Activated CD8-positive, alpha-beta memory T cell treated with anti-CD3 and anti-CD28 coated beads, Interleukin-2, amount 50 U/mL, for 4 hours (primary cell): ENCODE results near the gene EDARADD.
"Not testable (repeated sequence)": the region's sequence is repeated elsewhere in the genome, so short reads cannot be mapped to it uniquely, and the experiment has no call there.

Experiments
- DNase-seq: peaks from one replicate; pipeline ENCODE4 v3.0.0-alpha.2; 2020

EDARADD gene

DNA sequence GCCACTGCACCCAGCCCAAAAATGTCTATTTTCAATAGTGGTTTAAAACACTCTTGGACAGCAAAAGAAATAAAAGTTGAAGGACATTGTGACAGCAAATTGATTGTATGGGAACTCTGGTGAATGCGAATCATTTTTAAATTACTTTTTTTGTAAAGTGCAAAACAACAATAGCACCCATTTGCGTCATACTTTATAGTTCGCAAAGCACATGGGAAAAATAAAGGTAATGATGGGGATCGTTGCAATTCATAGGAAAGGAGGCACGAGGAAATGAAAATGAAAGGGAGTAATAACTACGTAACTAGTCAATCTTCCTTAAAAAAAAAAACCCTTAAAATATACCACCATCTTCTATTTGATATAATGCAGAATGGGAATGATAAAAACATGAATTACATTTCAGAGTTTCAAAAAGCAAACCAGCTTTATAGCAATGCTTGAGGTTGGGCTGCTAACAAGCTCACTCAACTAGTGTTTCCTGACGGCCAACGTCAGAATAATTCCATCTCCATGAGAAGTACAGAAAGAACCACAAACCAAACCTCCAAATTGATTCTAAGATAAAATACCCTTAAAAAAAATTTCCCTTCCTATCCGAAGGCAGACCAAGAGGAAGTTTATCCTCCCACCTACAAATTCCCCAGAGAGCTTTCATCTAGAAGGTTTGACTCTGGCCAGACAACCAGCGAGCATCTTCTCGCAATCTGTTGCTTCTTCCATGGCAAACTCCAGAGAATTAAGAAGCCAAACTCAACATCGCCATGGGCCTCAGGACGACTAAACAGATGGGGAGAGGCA, at the start of gene EDARADD:
TSS of gene EDARADD (plus strand) at position 606 of the 801 bp plus-strand sequence. CDS start at position 765, 159 bp downstream.
- DNase-seq, result no peak

DNA sequence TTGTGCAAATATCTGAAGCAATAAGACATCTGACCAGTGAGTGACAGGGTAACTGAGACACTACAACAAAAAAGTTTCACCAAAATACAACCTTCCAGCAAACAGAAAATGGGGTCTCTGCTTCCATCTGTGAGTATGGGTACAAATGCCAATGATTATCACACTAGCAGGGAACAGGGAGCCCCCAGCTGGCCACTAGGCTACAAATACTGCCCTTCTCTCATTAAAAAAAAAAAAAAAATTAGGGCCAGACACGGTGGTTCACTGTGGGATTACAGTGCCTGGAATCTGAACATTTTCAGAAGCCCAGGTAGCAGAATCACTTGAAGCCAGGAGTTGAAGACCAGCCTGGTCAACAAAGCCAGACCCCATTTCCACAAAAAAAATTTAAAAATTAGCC, 48.4 kb upstream of the EDARADD start:
- no peak for DNase-seq

DNA sequence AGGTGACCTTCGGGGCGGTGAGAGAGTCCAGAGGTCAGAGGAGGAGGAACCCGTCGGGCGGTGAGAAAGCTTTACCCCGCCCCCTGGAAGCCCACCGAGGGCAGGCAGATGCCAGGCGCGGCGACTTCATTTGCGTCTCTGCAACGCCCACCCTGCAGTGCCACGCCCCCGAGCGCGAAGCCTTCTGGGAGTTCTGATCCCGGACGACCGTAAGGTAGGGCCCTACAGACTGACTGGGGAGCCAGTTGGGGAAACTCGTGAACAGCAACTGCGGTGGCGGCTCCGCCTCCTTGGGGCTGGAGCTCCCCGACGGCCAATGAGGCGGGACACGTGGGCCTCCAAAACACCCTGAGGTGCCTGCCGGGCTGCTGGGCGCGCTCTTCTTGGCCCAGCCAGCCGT, 46.0 kb upstream of the EDARADD start:
- DNase-seq, result no peak

DNA sequence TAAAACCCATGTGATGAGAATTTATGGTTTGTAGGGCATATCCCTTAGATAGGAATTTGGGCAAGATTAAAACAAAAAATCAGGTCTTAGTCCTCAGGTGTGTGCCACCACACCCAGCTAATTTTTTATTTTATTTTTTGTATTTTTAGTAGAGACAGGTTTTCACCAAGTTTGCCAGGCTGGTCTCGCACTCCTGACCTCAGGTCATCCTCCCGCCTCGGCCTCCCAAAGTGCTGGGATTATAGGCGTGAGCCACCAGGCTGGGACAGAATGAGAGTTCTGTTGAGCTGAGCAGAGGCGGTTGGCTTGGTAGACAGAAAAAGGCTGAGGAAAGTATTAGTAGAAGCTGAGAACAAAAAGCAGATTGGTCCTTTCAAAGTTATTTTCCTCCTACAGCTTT, 43.8 kb upstream of the EDARADD start:
- DNase-seq, result no peak

GRCh38 chr1:236351875-236352573, 42.1 kb upstream of the EDARADD start:
- DNase-seq, result no peak

DNA sequence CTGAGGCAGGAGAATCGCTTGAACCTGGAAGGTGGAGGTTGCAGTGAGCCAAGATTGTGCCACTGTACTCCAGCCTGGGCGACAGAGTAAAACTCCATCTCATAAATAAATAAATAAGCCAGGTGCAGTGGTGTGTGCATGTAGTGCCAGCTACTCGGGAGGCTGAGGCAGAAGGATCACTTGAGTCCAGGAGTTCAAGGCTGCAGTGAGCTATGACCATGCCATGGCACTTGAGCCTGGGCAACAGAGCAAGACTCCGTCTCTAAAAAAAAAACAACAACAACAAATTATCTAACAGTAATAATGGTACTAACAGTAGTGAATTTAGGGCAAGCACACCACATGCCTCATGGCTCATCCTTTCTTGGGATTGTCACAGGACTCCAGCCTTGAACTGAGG, 41.3 kb upstream of the EDARADD start:
- not testable (repeated sequence) for DNase-seq

DNA sequence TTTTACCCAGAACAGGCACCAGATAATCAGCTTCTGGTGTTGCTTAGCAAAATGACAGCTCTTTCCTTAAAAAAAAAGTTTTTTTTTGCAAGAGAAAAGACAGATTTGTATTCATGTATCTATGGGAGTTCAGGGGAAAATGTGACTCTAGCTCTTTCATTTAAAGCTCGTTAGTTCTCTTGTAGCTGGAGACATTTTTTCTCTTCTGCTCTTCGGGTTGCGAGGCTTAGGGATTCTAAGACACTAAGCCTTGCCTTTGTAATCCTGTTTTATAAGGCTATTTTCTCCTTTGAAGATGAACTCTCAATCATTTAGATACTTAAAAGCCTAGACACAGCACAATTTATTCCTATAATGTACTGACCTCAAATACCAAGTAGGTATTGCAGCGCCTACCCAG, 40.3 kb upstream of the EDARADD start:
- DNase-seq, result no peak

GRCh38 chr1:236354330-236355147, 39.5 kb upstream of the EDARADD start:
- DNase-seq, result no peak

DNA sequence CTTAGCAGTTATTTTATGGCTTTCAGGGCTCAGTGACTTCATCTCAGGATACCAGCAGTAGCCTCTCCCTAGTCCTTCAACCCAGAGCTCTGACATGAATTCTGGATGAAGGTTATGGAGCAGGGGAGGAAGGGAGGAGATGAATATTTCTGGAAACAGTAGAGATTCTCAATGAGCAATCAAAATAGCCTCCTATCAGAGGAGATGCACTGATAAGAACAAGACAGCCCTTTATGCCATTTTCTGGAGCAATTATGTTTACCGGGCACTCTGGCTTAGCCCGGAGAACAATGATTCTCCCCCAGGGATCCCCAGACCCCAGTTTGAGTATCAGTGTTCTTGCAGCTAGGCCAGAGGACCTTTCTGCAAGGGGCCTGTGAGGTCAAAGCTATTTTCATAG, 37.9 kb upstream of the EDARADD start:
- DNase-seq, result no peak

DNA sequence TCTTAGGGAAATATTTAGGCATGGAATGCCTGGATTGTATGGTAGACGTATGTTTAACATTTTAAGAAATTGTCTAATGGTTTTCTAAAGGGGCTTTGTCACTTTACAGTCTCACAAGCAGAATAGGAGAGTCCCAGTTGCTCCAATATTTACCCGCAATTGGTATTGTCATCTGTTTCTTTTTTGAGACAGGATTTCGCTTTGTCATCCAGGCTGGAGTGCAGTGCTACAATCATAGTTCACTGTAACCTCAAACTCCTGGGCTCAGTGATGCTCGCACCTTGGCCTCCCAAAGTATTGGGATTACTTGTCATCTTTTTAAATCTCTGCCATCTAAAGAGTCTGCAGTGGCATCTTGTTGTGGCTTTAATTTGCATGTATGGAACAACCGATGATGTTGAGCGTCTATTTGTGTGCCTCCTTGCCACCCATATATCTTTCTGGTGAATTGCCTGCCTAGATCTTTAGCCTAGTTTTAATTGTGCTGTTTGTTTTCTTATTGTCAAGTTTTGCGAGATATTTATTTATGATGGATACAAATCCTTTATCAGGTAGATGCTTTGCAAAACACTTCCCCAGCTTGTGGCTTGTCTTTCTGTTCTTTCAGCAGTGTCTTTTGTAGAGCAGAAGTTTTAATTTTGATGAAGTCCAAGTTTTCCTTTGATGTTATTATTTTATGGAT, 32.0 kb upstream of the EDARADD start:
- no peak for DNase-seq

DNA sequence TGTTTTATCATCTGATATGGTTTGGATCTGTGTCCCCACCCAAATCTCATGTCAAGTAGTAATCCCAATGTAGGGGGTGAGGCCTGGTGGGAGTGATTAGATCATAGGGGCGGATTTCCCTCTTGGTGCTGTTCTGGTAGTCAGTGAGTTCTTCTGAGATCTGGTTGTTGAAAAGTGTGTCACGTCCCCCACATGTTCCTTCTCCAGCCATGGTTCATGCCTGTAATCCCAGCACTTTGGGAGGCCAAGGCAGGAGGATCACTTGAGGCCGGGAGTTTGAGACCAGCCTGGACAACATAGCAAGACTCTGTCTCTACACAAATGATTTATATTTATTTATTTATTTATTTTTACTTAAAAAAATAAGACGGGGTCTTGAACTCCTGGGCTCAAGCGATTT, 30.8 kb upstream of the EDARADD start:
- no peak for DNase-seq

DNA sequence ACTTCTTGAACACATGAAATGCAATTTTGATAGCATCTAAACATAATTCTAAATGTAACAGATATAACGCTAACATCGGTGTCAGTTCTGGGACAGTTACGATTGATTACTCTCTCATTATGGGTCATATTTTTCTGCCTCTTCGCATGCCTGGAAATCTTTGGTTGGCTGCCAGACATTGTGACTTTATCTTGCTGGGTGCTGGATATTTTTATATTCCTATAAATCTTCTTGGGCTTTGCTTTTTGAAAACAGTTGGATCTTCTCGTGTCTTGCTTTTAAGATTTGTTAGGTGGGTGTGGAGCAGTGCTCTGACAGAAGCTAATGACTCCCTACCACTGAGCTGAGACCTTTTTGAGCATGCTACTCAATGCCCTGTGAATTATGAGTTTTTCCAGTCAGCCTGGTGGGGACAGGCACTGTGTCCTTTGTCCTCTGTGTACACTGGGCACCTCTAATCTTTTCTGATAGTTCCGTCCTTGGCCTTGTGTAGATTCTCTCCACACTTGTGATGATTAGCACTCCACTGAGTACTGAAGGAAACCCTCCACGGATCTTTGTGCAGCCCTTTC, 28.0 kb upstream of the EDARADD start:
- no peak for DNase-seq

DNA sequence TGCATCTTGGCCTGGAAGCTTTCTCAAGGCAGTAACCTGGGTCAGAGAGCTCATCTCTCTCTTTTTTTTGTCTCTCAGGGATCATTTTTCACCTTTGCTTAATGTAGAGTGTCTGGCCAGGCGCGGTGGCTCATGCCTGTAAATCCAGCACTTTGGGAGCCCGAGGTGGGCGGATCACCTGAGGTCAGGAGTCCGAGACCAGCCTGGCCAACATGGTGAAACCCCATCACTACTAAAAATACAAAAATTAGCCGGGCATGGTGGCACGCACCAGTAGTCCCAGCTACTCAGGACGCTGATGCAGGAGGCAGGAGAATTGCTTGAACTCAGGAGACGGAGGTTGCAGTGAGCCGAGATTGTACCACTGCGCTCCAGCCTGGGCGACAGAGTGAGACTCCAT, 27.4 kb upstream of the EDARADD start:
- DNase-seq, result not testable (repeated sequence)

- no peak for DNase-seq
Measured at GRCh38 chr1:236370420-236370819, 23.7 kb upstream of the EDARADD start.

GRCh38 chr1:236371083-236371482, 23.0 kb upstream of the EDARADD start:
- DNase-seq, result no peak

DNA sequence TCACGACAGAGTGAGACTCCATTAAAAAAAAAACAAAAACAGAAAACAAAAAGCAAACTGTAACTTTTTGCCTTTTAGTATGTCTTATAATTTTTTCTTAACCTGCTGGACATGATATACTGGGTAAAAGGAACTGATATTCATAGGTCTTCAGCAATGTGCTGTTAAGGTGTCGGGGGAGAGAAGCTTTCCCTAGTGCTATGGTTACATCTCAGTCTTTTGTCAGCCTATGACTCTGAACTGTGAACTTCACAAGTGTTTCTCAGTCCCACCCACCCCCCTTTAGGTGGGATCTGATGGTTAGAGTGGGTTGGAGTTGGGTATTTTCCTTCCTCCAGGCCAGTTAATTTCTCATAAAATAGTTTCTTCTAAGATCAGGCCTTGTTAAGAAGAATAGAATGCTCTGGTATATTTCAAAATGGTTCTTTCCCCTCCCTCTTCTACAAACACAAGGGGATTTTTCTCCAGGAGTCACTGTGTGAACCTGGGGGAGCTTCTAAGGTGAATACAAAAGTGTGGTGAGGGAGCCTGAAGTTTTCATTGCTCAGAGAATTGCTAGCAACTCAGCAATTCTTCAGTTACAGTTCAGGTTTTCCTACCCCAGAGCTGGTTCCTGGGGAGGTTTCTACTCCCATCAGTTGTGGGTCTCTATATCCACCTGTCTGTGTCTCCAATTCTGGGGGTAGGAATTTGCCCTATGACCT, 16.1 kb upstream of the EDARADD start:
- no peak for DNase-seq

DNA sequence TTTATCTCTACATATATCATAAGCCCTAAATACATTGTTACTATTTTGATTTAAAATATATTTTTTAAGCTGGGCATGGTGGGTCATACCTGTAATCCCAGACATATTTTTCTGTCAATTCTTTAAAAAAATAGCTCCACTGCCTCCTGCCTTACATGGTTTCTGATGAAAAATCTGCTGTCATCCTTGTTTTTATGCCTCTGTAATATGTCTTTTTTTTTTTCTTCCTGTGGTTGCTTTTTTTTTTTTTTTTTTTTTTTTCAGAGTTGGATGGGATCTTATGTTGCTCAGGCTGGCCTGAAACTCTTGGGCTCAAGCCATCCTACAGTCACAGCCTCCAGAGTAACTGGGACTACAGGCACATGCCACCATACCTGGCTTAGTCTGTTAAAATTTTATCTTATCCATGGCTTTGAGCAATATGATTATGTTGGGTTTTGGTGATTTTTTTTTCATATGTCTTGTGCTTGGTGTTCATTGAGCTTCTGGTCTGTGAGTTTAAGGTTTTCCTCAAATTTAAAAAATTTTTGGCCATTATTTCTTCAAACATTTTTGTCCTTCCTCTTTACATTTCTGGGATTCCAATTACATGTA, 12.4 kb upstream of the EDARADD start:
- DNase-seq, result no peak

GRCh38 chr1:236388332-236388731, 5.8 kb upstream of the EDARADD start:
- no peak for DNase-seq

GRCh38 chr1:236389253-236389652, 4.8 kb upstream of the EDARADD start:
- DNase-seq, result no peak

DNA sequence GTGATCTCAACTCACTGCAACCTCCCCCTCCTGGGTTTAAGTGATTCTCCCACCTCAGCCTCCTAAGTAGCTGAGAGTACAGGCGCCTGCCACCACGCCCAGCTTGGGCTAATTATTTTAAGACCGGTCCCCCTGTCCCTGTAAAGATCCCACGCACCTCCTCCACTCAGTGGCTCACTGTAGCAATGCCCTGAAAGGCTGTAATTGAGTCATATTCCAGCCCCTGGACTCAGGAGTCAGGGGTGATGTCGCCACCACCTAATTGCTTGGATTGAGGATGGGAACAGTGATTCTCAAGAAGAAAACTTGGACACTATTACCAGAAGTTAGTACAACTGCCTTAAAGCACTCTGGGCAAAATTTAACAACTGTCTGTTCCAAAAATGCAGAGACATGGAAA, 3.1 kb upstream of the EDARADD start:
- DNase-seq, result no peak

GRCh38 chr1:236392182-236392581, 1.9 kb upstream of the EDARADD start:
- DNase-seq, result no peak

DNA sequence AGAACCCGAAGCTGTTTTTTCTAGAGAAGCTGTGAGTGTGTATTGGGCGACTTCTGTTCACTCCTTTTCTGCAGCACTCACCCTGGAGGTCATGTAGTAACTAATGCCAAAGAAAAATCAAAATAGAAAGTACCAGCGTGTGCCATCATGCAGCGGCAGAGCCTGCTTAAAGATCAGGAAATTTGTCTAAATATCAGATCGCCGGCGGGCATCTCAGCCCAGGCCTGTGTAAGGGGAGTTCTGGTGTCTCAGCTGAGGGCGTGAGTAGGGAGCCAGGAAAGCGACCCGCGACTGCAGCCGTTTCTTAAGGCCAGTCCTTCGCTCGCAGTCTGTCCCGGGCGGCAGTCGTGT, 768 bp downstream of the EDARADD start:
- no peak for DNase-seq
